HG03039 (cell line): ENCODE data around the gene SLC1A2.

ENCODE experiments used
- ATAC-seq: cut with Tn5 transposase; IDR thresholded peaks from one replicate; pipeline ENCODE4 v1.9.1; 2021; ENCODE audit warnings: mild to moderate bottlenecking, moderate library complexity; ENCODE audit not compliant: unreplicated experiment

The SLC1A2 gene

DNA sequence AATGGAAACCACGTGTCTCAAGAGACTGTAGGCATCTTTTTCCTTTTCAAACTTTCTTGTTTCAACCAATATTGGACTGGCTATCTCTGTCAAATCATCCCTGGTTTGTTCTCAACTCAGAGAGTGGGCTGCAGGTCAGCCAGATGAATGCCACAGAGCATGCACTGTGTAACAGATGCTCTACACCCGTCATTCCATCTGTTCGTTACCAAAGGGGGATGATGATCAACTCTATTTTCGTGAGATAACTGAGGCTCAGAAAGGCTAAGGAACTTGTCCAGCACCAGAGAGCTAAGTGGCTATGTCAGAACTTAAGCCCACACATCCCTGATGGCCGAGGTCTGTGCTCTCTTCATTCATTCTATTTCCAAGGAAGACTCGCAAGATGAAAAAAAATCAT is 42.1 kb downstream of the SLC1A2 start:
- ATAC-seq: no peak

DNA sequence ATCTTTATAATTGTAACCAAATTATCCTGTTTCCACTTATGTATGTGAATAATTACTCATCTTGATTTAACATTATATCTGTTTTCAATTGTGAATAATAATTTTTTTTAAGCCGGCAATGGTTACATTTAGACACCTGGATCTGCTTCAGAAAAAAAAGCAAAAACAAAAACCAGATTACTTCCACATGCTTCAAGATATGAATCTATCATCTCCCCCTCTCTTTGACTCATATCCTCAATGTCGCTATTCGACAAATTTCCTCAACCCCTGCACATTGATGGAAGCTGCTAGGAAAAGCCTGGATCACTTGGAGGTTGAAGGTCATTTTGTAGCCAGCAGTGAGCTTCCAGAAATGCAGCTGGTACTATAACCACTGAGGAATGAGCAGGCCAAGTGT is 42.7 kb downstream of the SLC1A2 start:
- no peak for ATAC-seq

DNA sequence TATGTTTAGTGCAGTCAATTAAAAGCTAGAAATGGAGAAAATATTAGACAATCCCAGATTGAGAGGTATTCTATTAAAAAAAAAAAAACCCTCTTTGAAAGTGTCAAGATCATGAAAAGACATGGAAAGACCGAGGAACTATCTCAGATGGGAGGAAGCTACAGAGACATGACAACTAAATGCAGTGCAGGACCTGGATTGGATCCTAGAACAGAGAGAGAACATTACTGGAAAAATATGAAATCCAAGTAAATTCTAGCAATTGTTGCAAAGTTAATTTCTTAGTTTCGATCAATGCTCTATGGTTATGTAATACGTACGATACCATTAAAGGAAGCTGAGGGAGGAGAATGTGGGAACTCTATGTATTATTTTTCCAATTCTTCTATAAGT is 43.2 kb downstream of the SLC1A2 start:
- ATAC-seq: no peak

DNA sequence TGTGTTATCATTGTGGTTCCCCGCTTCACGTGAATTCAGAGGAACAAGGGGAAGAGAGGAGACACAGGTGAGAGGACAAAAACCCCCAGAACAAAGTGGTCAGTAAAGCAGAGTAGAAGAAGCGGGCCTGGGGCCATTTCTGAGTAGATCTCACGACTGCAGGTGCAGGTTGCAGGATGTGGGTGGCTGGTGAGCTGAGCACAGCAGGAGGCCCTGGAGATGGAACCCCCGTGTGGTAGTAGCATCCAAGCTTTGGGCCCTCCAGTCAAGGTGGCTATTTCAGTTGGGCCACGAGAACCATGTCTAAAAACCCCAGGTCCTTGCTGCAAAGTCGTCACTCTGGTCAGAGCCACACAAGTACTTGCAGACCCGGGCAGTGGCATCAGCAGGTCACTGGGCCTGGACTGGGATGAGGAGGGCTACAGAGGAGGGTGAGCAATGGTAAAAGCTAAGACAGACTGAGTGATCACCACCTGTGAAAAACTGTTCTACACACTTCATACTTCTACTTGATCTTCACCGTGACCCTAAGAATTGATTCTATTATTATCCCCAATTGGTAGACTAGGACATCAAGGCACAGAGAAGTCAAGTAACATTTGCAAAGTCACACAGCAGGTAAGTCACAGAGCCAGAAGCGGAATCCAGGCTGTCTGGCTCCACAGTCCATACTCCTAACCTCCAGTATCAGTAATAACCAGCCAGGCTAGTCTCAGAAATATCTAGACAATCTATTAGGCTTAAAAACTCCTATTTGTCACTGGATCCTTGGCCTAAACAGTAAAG is 43.8 kb downstream of the SLC1A2 start:
- no peak for ATAC-seq

DNA sequence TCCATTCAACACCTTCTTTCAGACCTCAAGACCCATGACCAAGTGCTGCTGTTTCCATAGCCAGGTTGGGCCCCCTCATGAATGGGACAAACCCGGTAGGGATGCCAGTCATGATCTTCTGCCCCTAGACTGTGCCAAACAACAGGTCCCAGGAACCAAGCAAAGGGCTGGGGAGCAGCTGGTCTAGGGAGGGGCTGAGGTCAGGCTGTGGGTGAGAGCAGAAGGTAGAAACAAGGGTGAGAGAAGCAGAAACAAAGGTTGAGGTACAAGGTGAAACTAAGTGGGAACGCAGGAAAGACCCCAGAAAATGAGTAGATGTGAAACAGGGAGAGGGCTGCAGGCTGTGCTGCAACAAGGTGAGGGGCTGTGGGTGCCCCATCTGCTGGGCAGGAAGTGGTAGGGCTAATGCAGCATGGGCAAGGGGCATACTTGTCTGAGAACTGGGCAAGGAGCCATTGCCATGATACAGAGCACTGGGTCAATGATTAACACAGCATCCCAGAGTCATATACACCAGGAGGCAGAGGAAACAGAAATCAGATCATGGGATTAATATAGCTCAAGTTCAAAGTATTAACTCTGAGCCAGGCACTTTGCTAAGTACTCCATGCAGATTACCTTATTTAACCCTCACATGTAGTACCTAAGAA is 45.9 kb downstream of the SLC1A2 start:
- ATAC-seq: no peak

DNA sequence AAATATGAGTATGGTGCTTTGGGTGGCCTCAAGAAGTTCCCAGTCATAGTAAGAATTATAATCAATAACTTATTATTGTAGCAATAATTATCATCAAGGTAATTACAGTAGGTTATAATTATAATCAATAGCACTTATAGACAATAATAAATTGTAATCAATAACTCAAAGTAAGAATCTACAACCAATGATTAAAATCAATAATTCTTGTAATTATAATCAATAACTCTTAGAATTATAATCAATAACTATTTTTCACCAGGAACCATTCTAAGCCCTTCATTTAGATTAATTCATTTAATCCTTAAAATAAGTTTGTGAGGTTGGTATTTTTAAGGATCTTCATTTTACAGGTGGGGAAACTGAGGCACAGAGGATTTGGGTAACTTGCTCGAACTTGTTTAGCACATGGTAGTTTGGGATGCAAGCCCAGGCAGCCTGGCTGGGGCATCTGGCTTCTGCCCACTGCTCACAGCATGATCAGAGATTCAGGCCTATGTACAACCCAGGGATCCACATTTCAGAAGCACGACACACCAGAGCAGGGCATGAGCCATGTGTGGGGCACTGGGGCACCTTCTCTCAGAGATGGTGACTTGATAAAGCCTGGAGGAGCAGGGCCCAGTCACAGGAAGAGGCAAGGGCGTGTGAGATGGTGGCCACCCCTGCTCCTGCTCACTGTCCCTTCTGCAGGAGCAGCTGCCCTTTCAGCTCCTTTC is 46.6 kb downstream of the SLC1A2 start:
- ATAC-seq: no peak

DNA sequence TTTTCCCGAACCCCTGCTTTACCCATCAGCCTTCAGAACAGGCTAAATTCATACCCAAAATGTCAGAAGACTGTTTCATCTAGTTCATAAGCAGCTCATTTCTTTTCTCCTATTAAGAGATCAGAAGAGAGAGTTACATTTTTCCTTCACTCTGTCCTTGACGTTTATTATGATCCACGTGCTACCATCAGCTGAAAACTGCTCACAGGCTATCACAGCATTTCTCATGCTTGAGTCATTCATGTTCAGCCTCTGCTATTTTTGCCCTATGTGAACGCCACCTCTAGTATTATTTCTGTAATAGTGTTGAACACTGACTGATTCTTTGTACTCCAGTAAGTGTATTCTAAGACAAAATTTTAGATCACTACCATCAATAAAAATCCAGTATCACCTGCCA is 51.9 kb downstream of the SLC1A2 start:
- no peak for ATAC-seq

DNA sequence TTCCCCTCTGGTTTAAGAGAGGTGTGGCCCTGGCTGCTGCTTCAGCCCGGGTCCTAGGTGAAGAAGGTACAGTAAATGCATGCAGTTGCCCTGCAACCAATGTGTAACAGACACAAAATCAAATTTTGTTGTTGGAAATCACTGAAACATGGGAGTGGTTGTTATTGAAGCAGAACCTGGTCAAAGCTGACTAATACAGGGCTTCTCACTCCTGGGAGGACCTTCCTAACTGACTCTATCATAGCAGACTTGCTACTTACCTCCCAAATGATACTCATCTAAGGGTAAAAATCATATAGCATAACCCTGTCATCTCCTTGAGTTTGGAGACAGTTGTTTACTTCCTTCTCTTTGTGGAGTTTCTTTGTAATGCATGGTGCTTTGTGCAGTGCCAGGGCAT is 52.6 kb downstream of the SLC1A2 start:
- no peak for ATAC-seq

DNA sequence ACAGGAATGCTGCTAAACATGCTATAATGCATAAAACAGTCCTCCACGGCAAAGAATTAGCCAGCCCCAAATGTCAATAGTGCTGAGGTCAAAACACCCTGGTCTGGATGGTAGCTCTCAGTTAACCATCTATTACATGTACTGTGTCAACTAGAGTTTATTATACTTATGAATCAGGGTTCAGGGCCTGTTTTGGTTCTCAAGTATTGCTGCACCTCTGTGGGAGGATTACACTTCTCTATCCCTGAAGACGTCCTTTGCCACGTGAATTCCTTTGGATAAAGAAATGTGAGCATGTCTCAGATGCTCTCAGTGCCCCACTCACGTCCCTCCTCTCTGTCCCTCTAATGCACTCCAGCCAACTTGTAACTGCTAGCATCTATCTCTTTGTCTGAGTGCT is 53.4 kb downstream of the SLC1A2 start:
- ATAC-seq: no peak

DNA sequence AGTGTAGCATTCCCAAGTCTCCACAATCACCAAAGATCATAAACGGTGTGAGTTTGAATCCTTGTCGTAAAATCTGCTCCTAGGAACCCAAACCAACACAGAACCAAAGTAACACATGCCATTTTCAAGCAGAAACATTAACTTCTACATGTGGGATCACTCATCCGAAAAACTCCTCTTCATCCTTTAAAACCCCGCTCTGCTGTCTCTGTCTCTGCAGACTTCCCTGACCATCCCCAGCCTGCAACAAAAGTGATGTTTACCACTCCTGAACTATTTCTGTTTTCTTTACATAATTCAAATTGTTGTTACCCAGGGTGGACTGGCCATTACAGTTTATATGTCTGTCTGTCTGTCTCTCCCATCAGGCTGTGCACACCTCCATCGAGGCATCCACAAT is 54.0 kb downstream of the SLC1A2 start:
- no peak for ATAC-seq

DNA sequence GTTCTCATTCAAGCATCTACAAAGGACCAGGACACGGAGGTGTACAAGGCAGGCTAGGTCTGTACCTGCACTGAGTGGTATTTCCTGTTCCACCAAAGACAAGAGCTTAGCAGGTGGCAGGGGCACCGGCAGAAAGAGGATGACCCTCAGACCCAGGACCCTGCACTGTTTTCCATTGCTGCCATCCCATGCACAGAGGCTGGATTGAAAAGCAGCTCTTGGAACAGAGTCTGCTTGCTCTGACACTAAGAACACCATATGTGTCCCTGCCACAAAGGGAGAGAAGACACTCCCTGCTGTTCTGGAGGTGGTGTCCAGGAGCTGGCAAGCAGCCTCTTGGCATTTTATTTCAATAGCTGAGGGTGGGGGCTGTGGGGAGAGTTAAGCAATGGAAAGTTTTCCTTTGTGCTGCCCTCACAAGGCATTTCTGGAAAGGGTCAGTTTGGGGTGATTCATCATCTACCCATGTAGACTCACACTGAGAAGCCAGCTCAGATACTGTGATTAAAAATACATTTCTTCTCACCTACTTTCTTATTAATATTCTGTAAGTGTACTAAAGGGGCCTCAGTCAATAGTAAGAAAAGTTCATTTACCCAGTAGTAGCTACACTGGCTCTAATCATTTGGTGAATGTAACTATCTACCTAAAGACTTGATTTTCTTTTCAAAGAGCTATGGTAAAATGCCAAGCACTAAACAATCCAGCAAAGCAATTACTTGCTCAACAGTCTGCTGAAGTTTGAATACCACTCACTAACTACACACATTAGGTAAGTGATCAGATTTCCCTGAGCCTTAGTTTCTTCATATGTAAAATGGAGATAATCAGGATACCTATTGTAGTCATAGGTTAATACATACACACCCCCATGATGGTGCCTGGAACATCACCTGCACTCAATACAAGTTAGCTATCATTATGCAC is 55.2 kb downstream of the SLC1A2 start:
- ATAC-seq: no peak

DNA sequence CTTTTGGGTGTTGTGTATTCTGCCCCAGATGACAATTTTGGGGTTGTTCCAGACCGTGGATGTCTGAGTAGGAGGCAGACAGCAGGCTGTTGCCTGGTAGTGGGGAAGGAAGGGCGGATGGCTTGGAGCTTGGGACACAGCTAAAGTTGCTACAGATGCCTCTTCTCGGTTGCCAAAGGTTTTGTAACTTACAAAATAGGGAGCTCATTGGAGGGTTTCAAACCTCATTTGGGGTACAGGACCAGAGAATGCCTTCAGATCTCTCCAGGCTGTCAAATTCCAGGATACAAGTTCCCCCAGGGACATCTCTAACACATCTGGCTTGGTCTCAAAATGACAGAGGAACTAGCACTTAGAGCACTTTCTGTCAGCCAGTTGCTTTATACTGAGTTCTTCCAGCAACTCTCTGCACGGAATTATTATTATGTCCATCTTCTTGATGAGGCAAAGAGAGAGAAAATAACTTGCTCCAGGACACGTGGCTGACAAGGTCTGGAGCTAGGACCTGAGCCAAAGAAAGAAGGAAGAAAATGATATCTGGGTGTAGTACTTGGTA is 56.0 kb downstream of the SLC1A2 start:
- no peak for ATAC-seq

DNA sequence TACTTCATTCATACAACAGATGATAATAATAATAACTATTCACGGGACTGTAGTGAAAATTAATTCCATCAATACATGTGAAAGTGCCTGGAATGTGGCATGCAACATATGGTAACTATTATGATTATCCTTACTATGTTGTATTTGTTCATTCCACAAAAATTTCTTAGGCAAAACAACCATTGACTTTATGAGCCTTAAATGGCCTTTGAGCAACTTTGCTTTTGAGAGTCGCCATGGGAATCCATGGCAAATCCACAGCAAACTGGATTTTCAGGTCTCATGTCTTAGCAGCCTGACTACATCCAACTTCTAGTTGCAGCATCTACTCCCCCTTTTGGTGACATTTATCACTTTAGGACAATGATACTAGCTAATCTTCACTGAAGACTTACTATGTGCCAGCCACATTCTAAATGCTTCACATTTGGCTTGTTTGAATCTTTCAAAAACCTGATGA is 56.8 kb downstream of the SLC1A2 start:
- ATAC-seq: no peak

DNA sequence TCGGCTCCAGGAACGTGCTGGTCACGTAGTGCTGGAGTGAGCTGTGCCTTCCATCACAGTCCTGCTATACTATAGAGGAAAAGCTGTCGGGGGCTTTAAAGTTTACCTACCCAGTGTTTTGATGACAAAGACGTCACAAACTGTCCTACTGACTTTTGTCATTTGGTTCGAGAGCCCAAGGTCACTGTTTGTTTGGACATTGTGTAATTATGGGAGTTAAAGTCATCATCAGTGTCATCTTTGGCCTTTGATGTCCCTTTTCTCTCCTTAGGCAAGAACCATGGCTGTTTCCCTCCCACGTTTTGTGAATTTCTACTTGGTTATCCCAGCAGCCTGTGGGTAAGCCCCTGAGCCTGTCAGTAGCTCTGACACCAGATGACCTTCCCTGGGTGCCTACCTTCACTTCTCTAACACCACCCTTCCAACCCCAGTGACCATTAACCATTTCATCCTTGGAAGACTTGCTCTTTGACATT is 59.3 kb downstream of the SLC1A2 start:
- no peak for ATAC-seq

DNA sequence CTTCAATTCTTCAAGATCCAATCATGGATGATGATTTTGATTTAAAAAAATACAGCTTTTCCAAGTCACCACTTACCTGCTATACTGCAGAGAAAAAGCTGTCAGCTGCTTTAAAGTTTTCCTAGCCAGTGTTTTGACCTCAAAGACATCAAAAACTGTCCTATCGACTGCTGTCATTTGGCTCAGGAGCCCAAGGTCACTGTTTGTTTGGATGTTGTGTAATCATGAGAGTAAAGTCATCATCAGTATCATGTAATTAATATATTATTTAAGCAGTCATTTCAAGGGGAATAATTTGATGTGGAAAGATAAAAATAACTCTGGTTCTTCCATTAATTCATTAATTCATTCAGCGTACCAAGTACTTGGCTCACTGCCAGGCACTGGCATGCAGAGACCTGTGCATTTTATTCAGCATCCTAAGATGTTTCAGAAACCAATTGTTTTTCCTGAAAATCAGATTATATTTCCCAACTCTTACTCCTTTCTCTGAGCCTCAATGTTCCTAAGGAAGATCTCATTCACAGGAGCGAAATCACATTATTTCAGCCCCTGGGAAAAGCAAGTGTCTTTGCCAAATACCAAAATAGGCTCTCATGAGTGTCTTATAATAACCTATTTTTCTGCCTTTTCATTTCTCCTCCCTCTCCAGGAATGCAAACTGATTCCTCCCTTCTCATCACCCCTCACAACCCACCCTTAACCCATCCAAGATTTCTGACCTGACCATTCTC is 59.9 kb downstream of the SLC1A2 start:
- ATAC-seq: no peak

DNA sequence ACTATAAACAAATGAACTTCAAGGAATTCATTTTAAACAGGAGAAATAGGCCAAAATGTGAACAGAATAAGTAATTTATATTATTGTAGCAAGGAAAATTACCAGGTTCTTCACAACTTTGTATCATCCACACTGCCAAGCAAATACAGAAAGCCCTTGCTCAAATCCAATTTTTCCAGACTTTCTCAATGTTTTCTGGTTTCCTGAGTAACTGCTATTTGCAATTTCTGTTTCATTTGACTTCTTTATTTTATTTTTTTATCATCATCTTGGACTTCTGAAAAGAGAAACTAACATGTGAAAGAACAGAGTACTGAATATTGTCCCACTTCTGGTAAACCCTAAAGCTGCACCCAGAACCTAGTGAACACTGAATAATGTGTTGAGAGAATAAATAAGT is 61.0 kb downstream of the SLC1A2 start:
- ATAC-seq: no peak

DNA sequence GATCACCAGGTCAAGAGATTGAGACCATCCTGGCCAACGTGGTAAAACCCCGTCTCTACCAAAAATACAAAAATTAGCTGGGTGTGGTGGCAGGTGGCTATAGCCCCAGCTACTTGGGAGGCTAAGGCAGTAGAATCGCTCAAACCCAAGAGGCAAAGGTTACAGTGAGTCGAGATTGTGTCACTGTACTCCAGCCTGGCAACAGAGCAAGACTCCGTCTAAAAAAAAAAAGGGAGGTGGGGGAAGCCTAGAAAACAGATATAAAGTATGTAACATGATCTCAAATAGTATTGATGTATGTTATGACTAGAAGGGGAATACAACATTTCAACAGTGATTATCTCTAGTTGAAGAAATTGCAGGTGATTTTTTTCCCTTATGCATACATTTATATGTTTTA is 61.4 kb downstream of the SLC1A2 start:
- no peak for ATAC-seq

DNA sequence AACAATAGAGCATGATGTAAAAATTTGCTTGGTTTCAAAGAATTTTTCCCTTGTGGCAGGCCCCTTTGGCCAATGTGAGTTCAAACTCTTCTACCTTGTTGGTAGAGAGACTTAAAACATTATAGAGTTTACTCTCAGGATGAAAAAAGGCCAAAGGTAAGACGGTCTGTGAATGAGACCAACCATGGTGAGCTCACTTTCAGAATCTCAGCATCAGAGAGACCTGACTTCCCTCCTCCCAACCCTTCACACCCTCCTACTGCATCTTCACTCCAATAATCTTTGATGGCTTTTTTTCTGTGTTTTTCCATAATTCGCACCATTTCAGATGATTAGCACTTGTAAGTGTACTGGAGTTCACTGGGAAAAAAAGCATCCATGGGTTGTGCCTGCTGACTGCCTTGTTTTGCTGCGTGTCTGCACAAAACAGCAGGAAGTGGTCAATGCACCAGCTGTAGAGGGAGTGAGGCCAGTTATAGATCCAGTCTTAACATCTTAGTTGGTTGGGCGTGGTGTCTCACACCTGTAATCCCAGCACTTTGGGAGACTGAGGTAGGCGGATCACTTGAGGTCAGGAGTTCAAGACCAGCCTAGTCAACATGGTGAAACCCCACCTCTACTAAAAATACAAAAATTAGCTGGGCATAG is 64.1 kb downstream of the SLC1A2 start:
- no peak for ATAC-seq

DNA sequence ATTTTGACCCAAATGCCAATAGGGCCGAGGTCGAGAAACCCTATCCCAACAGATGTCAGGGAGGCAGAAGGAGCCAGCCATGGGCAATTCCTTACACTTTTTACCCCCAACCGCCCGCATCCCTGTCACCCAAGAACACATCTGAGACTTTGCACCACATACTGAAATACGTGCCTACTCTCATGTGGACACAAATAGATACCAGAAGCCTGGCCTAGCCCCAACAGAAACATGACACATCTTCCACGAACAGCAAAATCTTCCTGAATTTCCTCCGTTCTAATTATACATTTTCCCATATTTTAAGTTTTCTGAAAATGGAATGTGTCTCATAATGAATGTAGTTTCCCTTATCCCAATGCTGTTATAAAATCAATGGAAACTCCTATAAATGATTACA is 64.7 kb downstream of the SLC1A2 start:
- ATAC-seq: no peak
